ENCODE data around the gene LGALS3BP. TPM values are rescaled to one million over a fixed set of nuclear protein-coding genes. Genes with fewer than 3 reads are reported as not detected.

Gene LGALS3BP
- total RNA-seq, 1 donor from 2014 or later = 193 TPM

DNA sequence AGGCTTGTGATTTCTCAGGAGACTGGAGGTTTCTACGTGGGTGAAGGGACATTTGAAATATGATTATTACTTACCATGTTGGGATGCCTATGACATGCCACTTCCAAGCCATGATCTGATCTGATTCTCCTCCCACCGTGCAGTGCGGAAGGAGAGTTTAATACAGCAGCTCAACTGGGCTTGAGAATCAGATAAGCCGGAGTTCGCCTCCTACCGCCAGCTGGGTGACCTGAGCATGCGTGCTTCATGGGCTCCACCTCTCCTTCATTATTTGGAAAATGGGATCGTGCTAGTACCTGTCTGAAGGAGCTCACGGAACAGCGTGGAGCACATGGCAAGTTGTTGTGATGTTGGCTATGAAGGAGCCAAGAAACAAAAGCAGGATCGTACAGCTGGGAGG lies 42.2 kb downstream of the LGALS3BP start:
- no peak for ATAC-seq

DNA sequence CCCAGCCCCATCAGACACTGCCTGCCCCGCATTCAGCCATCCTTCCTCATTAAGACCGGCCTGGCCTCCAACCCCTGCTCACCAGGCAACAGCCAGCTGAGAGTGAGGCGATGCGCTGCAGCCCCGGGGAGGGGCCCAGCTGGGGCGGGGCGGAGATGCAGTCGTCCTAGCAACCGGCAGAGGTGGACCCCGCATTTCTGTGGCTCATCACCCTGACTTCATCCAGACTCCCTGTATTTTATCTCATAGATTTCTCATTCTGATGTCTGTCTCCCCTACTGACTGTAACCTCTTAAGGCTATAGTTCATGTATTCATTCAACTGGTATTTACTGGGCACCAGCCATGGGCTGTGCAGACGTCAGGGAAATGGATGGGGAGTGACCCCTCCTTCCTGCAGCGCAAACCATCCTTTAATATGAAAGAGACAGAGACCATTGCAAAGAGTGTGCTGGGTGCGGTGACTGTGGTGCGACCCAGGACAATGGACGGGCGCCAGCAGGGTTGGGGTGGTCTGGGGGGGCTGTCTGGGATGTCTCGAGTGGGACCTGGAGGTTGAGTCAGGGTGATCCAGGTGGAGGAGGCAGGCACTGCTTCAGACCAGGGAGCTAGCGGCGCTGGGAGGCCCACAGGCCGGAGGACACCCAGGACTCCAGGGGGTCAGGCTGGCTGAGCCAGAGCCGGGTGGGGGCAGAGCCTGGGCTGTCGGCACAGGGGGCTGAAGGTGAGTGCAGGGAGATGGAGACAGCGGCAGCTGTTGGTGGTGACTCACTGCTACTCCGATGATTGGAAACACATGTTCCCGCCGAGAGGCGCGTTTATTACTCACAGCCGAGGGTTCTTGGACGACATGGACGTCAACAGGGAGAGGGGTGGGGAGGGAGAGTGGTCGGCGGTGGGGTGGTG lies 44.1 kb downstream of the LGALS3BP start:
- peak; percentile 4 for ATAC-seq

DNA sequence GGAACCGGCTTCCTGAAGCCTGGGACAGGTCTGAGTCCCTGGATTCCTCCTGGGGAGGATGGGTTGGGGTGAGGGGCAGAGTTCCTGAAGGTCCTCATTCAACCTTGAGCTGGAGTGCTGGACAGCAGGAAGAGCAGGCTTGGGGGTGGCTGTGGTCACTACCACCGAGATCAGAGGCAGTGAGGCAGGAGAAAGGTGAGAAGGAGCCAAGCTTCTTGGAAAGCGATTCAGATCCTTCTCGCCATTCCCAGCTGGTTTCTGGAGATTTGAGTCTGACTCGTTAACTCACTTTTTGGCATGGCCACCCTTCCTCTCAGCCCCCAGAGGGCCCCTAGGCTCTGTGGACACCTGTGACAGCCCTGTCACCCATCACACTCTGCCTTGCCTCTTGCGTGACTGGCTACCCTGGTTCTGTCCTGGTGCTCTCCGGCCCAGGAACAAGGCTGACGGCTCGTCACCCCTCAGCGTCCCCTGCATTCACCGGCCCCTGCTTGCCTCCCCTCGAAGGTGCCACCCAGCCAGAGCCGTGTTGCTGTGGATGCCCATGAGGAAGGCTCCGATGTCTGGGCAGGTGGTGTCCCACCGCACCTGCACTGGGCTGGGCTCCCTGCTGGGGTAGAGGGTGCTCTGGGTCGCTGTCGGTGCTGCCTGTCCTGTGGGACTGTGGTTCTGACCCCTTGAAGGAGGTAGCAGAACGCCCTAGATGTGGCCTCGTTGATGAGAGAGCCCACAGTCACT lies 44.9 kb downstream of the LGALS3BP start:
- no peak for ATAC-seq

DNA sequence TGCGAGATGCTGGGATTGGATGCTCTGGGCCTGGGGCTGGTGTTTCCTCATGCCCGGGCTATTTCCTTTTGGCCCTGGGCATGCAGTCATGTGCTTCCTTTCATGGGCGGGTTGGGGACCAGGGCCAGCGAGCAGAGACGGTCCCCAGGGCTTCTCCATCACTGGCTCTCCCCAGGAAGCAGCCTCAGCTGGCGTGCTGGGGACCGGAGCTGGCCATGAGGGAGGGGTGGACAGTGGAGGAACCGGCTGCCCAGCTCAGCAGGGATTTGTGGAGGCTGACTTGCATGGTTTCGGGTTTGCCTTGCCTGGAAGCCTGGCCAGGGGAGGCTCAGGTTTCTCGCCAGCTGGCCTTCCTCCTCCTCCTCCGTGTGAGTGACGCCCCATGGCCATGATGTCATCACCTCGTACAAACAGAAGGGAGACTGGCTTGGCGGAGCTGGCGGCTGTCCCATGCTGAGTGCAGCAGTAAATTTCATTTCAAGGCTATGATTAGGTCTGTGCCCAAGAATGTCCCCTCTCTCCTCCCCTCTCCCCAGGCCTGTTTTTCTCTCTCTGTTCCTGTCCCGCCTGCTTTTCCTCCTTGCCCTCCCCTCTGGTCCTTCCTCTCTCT lies 45.7 kb downstream of the LGALS3BP start:
- ATAC-seq = peak; percentile 81

DNA sequence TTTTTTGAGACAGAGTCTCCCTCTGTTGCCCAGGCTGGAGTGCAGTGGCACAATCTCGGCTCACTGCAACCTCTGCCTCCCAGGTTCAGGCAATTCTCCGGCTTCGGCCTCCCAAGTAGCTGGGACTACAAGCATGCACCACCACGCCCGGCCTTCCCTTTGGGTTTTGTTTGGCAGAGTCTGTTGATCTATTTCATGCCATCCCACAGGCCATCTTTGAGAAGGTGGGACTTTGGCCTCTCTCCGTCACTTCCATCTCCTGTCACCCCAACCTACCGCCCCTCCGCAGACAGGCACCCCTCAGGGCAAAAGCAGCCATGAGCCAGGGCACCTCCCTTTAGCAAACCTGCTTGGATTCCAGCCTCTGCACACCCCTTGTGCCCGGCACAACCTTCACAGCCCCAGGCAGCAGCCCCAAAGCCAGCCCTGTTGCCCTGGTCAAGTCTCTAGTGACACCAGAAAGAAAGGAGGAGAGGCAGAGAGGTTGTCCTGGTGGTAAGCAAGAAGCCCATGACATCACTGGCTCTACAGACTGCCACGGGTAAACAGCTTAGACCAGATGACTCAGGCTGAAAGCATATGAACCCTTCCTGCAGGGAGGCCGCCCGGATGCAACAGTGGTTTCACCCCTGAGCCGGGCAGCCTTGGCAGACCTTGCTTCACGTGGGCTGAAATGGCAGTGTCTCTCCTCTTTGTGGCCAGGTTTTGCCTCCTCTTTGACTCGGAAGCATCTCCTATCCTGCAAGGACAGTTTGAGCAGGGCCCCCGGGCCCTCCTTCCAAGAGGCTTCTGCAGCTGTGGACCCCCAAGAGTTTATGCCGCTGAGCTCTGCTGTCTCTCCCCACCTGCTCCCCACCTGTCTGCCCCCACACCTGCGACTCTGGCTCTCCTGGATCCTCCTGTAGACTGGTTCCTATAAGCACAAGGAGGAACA lies 46.4 kb downstream of the LGALS3BP start:
- ATAC-seq = peak; percentile 75

DNA sequence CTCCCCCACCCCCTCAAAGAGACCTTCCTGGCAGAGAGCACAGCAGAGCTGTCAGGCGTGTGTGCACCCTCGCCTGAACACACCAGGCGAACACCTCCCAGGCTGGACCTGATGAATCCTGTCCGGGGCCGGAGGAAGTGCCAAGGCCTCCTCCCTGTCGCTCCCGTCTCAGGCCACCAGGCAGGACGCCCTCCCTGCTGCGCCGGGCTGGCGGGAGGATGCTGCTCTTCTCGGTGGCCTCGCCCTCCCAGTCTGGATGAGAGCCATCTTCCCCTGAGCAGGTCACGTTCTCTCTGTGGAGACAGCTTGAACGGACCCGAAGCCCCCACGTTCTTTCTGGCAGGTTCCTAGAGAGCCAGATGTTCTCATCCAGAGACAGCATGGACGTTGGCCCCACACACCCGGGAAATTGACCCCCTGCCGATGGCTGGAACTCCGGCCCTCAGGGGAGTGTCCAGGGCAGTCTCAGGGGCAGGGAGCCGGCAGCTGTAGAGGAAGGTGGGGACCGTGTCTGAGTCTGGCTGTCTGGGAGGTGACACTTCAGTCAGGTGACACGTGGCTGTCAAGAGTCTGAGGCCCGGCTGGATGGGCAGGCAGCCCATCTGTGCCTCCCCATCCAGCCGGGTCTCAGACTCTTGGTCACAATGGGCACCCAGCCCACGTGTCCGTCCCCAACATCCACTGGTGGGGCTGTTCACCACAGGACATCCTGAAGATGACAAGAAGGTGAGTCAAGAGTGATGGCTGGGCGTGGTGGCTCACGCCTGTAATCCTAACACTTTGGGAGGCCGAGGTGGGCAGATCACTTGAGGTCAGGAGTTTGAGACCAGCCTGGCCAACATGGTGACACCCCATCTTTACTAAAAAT lies 49.6 kb downstream of the LGALS3BP start:
- no peak for ATAC-seq

DNA sequence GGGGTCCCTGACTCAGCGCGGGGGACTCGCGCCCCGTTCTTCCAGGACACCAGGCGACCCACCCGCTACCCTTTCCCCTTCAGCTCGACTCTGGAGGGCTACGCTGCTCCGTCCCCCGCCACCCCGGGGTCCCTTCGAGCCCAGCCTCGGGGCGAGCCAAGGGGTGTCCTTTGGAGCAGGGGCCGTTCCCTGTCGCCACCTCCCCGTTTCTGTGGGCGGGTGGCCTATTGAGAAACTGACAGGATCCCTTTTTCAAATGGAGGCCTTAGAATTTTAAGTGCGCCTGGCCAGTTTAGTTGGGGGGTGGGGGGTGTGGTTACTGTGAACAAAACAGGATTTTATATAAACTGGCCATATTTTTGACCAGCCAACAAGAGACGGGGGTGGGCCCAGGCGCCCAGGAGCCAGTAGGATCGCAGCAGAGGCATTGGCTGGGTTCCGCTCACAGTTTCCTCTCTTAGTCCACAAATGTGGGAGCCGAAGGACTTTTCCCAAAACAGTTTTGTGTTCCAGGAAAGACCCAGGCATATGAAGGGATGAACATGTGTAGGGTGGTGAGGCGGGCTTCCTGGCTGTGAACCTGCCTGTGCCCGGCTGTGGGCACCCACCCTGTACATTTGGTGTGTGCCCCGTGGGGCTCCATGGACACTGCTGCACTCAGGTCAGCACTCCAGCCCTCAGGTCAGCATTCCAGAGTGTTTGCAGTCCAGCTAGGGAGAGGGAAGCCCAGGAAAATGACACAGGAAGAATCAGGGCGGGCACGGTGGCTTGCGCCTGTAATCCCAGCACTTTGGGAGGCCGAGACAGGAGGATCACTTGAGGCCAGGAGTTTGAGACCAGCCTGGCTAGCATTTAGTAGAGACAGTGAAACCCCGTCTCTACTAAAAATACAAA lies 53.8 kb downstream of the LGALS3BP start:
- no peak for ATAC-seq

DNA sequence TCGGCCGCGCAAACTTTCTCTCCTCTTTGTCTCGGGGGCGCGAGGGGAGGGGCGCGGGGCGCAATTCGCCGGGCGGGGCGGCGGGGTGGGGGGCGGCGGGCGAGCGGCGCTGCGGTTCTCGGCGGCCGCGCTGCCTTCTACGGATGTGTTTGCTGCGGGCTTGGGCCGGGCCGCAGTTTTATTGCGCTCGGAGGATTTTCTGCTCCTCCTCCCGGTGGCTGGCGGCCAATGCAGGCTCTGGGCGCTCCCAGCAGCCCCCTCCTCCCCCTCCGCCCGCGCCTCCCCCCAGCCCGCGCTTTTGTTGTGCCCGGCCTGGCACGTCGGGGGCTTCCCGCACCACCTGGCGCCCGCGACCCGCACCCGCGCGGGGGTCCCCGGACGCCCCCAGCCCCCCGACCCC lies 54.5 kb downstream of the LGALS3BP start, which contains the start of gene TIMP2:
Gene TIMP2, minus strand, starts transcription at position 154 of the 400 bp plus-strand sequence. CDS start 299 bp downstream, outside the sequence.
- ATAC-seq = peak; percentile 43

DNA sequence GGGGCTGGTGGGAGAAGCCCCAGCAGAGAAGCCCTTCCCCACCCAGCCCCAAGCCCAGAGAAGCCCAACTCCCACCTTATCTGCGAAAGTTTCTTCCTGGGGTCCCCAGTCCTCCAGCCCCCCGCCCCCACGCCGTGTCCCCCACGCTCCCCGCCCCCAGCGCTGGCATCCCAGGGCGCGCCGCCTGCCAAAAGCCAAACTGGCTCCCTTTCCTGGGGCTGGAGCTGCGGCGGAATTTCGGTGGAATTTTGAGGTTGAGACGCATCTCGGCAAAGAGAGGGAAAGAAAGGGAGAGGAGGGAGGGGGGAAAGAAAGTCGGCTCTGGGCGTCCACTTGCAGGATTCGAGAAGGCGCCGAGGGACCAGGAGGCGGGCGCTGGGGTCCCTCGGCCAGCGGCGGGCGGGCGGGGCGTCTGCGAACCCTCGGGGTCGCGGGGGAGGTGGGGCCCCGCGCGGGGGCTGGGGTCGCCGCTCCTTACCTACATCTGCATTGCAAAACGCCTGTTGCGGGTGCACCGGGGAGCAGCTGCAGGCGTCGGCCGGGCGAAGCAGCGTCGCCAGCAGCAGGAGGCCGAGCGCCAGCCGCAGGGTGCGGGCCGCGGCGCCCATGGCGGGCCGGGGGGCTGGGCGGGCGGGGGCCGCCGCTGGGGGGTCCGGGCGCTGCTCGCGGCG lies 55.1 kb downstream of the LGALS3BP start:
- ATAC-seq = no peak

DNA sequence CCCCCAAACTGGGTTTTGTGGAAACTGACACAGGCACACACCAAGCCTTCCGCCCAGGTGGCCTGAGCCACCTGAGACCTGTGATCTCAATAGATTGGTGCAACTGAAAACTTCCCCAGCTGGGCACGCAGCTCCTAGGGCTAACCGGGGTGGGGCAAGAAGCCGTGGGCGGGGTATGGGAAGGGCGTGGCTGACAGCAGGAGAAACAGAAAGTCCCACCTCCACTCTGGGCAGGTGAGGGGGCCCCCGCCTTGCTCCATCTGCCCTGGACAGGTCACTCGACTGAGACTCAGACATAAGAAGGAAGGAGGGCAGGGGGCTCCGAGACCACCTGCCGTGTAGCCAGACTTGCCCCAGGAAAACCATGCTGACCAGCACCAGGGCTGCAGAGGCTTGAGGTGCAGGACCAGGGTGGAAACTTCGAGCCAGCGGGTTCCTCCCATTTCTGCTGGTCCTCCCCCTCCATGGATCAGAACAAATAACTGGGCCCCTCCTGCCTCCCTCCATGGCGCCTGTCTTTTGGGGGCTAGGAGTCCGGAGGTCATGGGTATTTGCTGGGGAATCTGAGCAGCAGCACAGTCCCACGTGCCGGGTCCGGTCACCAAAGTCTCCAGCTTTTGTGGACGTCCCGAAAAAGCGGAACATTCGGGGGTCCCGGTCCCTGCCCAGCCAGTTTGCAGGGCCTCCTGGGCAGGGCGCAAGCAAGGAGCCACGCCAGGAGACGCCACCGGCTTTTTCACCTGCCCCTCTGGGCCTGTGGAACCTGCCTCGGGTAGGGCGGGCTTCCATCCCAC lies 55.9 kb downstream of the LGALS3BP start:
- peak; percentile 77 for ATAC-seq

DNA sequence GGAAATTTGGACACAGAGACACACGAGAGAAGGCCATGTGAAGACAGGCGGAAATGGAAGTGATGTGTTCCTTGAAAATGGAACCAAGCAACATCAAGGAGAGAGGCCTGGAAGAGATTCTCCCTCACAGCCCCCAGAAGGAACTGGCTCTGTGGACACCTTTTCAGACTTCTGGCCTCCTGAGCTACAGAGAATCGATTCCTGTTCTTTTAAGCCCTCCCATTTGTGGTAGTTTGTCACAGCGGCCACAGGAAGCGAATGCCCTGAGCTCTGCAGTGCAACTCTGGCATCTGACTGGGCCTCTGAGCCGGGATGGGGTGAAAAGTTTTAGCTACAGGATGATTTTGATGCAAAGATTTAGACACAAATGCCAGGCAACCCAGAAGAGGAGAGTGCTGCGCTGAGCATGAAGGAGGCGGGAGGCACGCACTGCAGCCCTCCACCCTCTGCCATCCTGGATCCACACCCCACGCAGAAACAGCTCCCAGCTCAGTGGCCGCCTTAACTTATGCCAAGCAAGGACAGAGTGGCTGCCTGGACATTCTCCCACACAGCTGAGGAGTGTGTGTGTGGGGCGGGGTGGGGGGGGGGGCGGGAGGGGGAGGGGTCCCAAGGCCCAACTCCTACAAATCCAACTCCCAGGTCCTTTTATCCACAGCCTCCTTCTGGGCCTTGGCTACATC lies 56.8 kb downstream of the LGALS3BP start:
- no peak for ATAC-seq

DNA sequence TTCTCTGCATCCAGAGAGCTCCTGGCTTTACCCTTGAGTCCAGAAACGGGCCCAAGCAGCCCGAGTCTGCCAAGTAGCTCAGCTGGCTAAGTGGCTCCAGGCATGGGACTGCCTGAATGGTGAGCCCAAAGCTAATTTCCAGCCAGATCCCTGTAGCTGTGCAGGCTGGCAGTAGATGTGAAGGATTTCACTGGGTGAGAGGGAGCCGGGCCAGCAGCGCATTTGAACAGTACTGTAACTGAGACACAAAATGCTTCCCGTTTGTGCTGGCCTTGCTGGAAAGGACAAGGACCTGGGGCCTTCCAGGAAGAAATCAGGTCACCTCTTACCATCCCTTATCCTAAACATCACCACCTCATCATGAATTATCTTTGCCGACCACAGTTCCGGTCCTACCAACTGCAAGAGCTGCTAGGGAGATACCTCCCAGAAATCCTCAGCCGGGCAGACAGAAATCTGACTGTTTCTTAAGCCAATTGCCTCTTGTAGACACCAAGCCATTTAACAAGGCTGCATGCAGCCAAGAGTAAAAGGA lies 58.2 kb downstream of the LGALS3BP start:
- ATAC-seq = no peak

Other genes with a start within 250 kb of the LGALS3BP start
- 54.7 TPM for gene CYTH1, start 197.7 kb downstream of the LGALS3BP start, total RNA-seq
- gene USP36, start 139.1 kb downstream of the LGALS3BP start, total RNA-seq = 26.4 TPM
- gene CEP295NL, start 76.7 kb downstream of the LGALS3BP start, total RNA-seq = 1.7 TPM
- 16.1 TPM for gene TIMP2, start 54.5 kb downstream of the LGALS3BP start, total RNA-seq
- gene CANT1, start 29.8 kb upstream of the LGALS3BP start, total RNA-seq = 55.5 TPM
- gene C1QTNF1, start 44.2 kb upstream of the LGALS3BP start, total RNA-seq = 4.1 TPM
- 6.5 TPM for gene ENGASE, start 94.9 kb upstream of the LGALS3BP start, total RNA-seq